GM12878 (cell line): ENCODE data around the gene NEBL. TPM values are rescaled to one million over a fixed set of nuclear protein-coding genes. Genes with fewer than 3 reads are reported as not detected.

Experiments used
- ATAC-seq: fragments of 200-7000 bp; cut with Tn5 transposase; 3 replicates; pipeline ENCODE4 v1.9.1; 2020; ENCODE audit warnings: mild to moderate bottlenecking, moderate library complexity
- BruUV-seq: library from RNA; stranded (reverse); fragments of 400-500 nt; replicated peaks from 2 replicates; lab custom pipeline; 2021; lab: Mats Ljungman, UMichigan
- CTCF ChIA-PET: fragments of 300-600 bp; sonication (Branson Sonifier 250); formaldehyde crosslinking; extraction: SDS; loops from one replicate; lab custom pipeline; 2021; ENCODE audit warnings: inconsistent platforms; lab: Yijun Ruan, JAX
- POLR2A ChIA-PET: fragments of 350-600 bp; formaldehyde crosslinking; extraction: SDS; loops from one replicate; lab custom pipeline; 2021; ENCODE audit warnings: inconsistent platforms; lab: Charles Lee
- RAD21 ChIA-PET: fragments of 300-600 bp; sonication (Branson Sonifier 250); formaldehyde crosslinking; loops from one replicate; lab custom pipeline; 2023; ENCODE audit warnings: antibody characterized with exemption; ENCODE audit not compliant: unreplicated experiment; lab: Charles Lee
- SMC1A ChIA-PET: fragments of 300-600 bp; sonication (Branson Sonifier 250); formaldehyde crosslinking; loops from one replicate; lab custom pipeline; 2023; ENCODE audit not compliant: unreplicated experiment, uncharacterized antibody; lab: Charles Lee
- DNase-seq: peaks from one replicate; pipeline ENCODE4 v3.0.0-alpha.2; 2011; ENCODE audit warnings: low read depth, low spot score
- FAIRE-seq: peaks from 3 replicates; lab custom pipeline; 2011; peaks lifted over from hg19 to GRCh38; lab: Jason Lieb, UNC
- H2AFZ ChIP-seq: 2 replicates; pipeline ENCODE4 v1.6.0; 2011; ENCODE audit warnings: low read depth, low read length, control low read depth; ENCODE audit not compliant: control insufficient read depth
- H3K27ac ChIP-seq: 2 replicates; pipeline ENCODE4 v1.5.1; 2011; ENCODE audit warnings: control low read depth; ENCODE audit not compliant: control insufficient read depth, insufficient read depth
- H3K27me3 ChIP-seq, 2 experiments: replicated peaks in 1 of 2; 2 replicates each; pipeline versions ENCODE4 v1.6.0 to v1.6.1; 2011; ENCODE audit warnings: low read length in 1 of 2; ENCODE audit not compliant: control insufficient read depth in 2 of 2, insufficient read depth in 2 of 2
- H3K36me3 ChIP-seq, 2 experiments: 2 replicates each; pipeline ENCODE4 v1.5.1; 2011; ENCODE audit warnings: low read length in 1 of 2; ENCODE audit not compliant: control insufficient read depth in 2 of 2, insufficient read depth in 2 of 2
- H3K4me1 ChIP-seq: 2 replicates; pipeline ENCODE4 v1.6.1; 2011; ENCODE audit warnings: mild to moderate bottlenecking, low read length, moderate library complexity, mixed read lengths; ENCODE audit not compliant: control insufficient read depth, insufficient read depth
- H3K4me2 ChIP-seq: 2 replicates; pipeline ENCODE4 v1.6.0; 2011; ENCODE audit warnings: control low read depth; ENCODE audit not compliant: control insufficient read depth, insufficient read depth
- H3K4me3 ChIP-seq: fragments of 200-600 bp; sonication (generic); 2 replicates; pipeline ENCODE4 v1.5.1; 2016
- H3K79me2 ChIP-seq: 2 replicates; pipeline ENCODE4 v1.6.0; 2011; ENCODE audit warnings: low read length; ENCODE audit not compliant: control insufficient read depth, insufficient read depth
- H3K9ac ChIP-seq: 2 replicates; pipeline ENCODE4 v1.8.0; 2011; ENCODE audit warnings: low read length, control low read depth, mixed read lengths; ENCODE audit not compliant: control insufficient read depth, insufficient read depth
- H3K9me3 ChIP-seq: replicated peaks from 3 replicates; pipeline ENCODE4 v1.5.1; 2011; ENCODE audit warnings: mild to moderate bottlenecking, low read length; ENCODE audit not compliant: control insufficient read depth, insufficient read depth
- H4K20me1 ChIP-seq: 2 replicates; pipeline ENCODE4 v1.6.0; 2011; ENCODE audit not compliant: control insufficient read depth, insufficient read depth
- CHD4 ChIP-seq: fragments of 200-600 bp; sonication (generic); IDR thresholded peaks from 2 replicates; pipeline ENCODE4 v1.6.1; 2016; ENCODE audit warnings: mild to moderate bottlenecking
- KDM1A ChIP-seq: fragments of 200-600 bp; sonication (generic); IDR thresholded peaks from 2 replicates; pipeline ENCODE4 v1.6.1; 2016; ENCODE audit warnings: borderline replicate concordance
- MEF2A ChIP-seq: IDR thresholded peaks from 2 replicates; pipeline ENCODE4 v1.6.1; 2011; ENCODE audit warnings: low read depth, mild to moderate bottlenecking, low read length, moderate library complexity; ENCODE audit not compliant: insufficient read depth
- MXI1 ChIP-seq: fragments of 150-350 bp; IDR thresholded peaks from 2 replicates; pipeline ENCODE4 v1.6.1; 2011; ENCODE audit warnings: low read depth, mild to moderate bottlenecking, inconsistent platforms, low read length, improper control_type of control experiment
- MYB ChIP-seq: fragments of 150-350 bp; IDR thresholded peaks from 2 replicates; pipeline ENCODE4 v1.6.1; 2014; ENCODE audit warnings: mild to moderate bottlenecking, low read depth, low read length, borderline replicate concordance
- SRF ChIP-seq, 2 experiments: IDR thresholded peaks; 2 replicates each; pipeline ENCODE4 v1.6.1; 2011; ENCODE audit warnings: low read depth in 2 of 2, low read length in 2 of 2, mild to moderate bottlenecking in 1 of 2, moderate library complexity in 1 of 2
- USF1 ChIP-seq: IDR thresholded peaks from 2 replicates; pipeline ENCODE4 v1.6.1; 2011; ENCODE audit warnings: borderline replicate concordance, low read depth, mild to moderate bottlenecking, moderate library complexity, mixed read lengths, low read length; ENCODE audit not compliant: insufficient read depth; ENCODE audit errors: extremely low read length
- ZNF384 ChIP-seq: IDR thresholded peaks from 2 replicates; pipeline ENCODE4 v1.6.1; 2012; ENCODE audit warnings: low read depth, mild to moderate bottlenecking, low read length, improper control_type of control experiment, borderline replicate concordance
- ZNF592 ChIP-seq: fragments of 450-650 bp; IDR thresholded peaks from 2 replicates; pipeline ENCODE4 v1.6.1; 2017; ENCODE audit warnings: mild to moderate bottlenecking, moderate library complexity
- WGBS: methylation state at CpG from one replicate; pipeline ENCODE4 v1.1.6; 2016; ENCODE audit warnings: low lambda C conversion rate; ENCODE audit not compliant: insufficient replicate concordance, insufficient coverage; ENCODE audit errors: missing lambda C conversion rate; 5-methylcytosine and 5-hydroxymethylcytosine counted together
- in situ Hi-C: fragments of 300-500 bp; cut with MboI; formaldehyde crosslinking; loops from 9 replicates; pipeline ENCODE4 v1.14.3; 2018; ENCODE audit warnings: mixed read lengths
- intact Hi-C: fragments of 100-400 bp; cut with micrococcal nuclease; formaldehyde crosslinking; loops from one replicate; pipeline ENCODE4 v1.14.2; 2022; ENCODE audit not compliant: unreplicated experiment
- polyA plus RNA-seq, 11 experiments: library from polyadenylated mRNA; depleted of rRNA in 4 of 11; unstranded in 6 of 11; stranded (reverse) in 5 of 11; fragments of >200 nt; fragmentation: Nextera tagmentation in 4 of 11; fragmentation: Illumina TruSeq in 1 of 11; extraction: Ambion mirVana in 4 of 11; extraction: Trizol in 1 of 11; gene quantifications; 1 replicate in 1 of 11; 2 replicates in 10 of 11; pipeline versions ENCODE4 v1.2.1 to v1.2.3, GENCODE V29; 2011 to 2016; ENCODE audit warnings: inconsistent platforms in 2 of 11, missing spikeins in 2 of 11, low read depth in 1 of 11
- total RNA-seq, 4 experiments: library from RNA; depleted of rRNA in 3 of 4; stranded (reverse); fragments of >200 nt in 3 of 4; fragmentation: Illumina TruSeq in 1 of 4; extraction: Trizol in 1 of 4; gene quantifications; 2 replicates each; pipeline versions ENCODE4 v1.2.1 to v1.2.3, GENCODE V29; 2013 to 2021

NEBL gene
- total and polyA plus RNA-seq, 10 of the 15 experiments (the other 5 are each of a cell fraction or from before 2014, with no cell fraction given), result 0.04 to 0.56 (median 0.11) TPM; not detected in 6

- H3K9me3 ChIP-seq, result no peaks in the 10 kb centered on the region
- SMC1A ChIA-PET, result no interaction called here
- no peak overlapping the region for H2AFZ ChIP-seq
- H3K27ac ChIP-seq, result no peak overlapping the region
- DNase-seq, result no peak
- H3K4me1 ChIP-seq, result no peaks in the 10 kb centered on the region
- TF ChIP-seq KDM1A (no peak), MXI1 (no peak), SRF (IDR thresholded peaks at IDR 0.05; ENCODE audit: low read depth in 2 of 2, low read length in 2 of 2) (no peak), CHD4 (no peak), MEF2A (no peak)
- TF ChIP-seq, all 136 proteins: peak for 0
- Histone ChIP-seq H3K9ac (no peak overlapping the region), H3K4me2 (no peak overlapping the region), H3K27me3 (no peaks in the 10 kb centered on the region), H3K79me2 (no peaks in the 10 kb centered on the region), H4K20me1 (no peaks in the 10 kb centered on the region), H3K36me3 (no peaks in the 10 kb centered on the region), H3K4me3 (no peak overlapping the region)
- POLR2A ChIA-PET, result no interaction called here
- 0% methylated on average over 2 of the region's 2 CpGs for WGBS
- CTCF ChIA-PET, result no interaction called here
- RAD21 ChIA-PET, result no interaction called here
- FAIRE-seq (no peak), ATAC-seq (no peak)
- no TSS peak for BruUV-seq
- intact Hi-C loops (no loop called here), in situ Hi-C loops (no loop called here)
Observed at GRCh38 chr10:20927456-20927855, 30.3 kb upstream of the NEBL start.

- Histone ChIP-seq H4K20me1 (no peaks in the 10 kb centered on the region), H3K9ac (no peak overlapping the region), H3K27ac (no peak overlapping the region), H3K4me3 (no peak overlapping the region), H2AFZ (no peak overlapping the region), H3K4me2 (no peak overlapping the region), H3K27me3 (no peaks in the 10 kb centered on the region), H3K4me1 (no peaks in the 10 kb centered on the region), H3K9me3 (no peaks in the 10 kb centered on the region), H3K36me3 (no peaks in the 10 kb centered on the region), H3K79me2 (no peaks in the 10 kb centered on the region)
- intact Hi-C loops, result no loop called here
- ChIA-PET POLR2A (no interaction called here), SMC1A (no interaction called here), CTCF (no interaction called here), RAD21 (no interaction called here)
- FAIRE-seq, result no peak
- BruUV-seq, result no TSS peak
- DNase-seq, result no peak
- ATAC-seq, result no peak
- 11% methylated on average over 5 of the region's 5 CpGs for WGBS
- in situ Hi-C loops, result no loop called here
- no peak for TF ChIP-seq ZNF592
- no peak for TF ChIP-seq MYB
- no peak for TF ChIP-seq USF1
- TF ChIP-seq ZNF384, result no peak
Observed at GRCh38 chr10:20922451-20922850, 25.3 kb upstream of the NEBL start.
